HG03196 (cell line): ENCODE results near the gene SLC15A2.
"Not testable (repeated sequence)": the region's sequence is repeated elsewhere in the genome, so short reads cannot be mapped to it uniquely, and the experiment has no call there.

ENCODE experiments used
- ATAC-seq: cut with Tn5 transposase; IDR thresholded peaks from one replicate; pipeline ENCODE4 v1.9.1; 2021; ENCODE audit not compliant: unreplicated experiment

Gene SLC15A2, protein sequence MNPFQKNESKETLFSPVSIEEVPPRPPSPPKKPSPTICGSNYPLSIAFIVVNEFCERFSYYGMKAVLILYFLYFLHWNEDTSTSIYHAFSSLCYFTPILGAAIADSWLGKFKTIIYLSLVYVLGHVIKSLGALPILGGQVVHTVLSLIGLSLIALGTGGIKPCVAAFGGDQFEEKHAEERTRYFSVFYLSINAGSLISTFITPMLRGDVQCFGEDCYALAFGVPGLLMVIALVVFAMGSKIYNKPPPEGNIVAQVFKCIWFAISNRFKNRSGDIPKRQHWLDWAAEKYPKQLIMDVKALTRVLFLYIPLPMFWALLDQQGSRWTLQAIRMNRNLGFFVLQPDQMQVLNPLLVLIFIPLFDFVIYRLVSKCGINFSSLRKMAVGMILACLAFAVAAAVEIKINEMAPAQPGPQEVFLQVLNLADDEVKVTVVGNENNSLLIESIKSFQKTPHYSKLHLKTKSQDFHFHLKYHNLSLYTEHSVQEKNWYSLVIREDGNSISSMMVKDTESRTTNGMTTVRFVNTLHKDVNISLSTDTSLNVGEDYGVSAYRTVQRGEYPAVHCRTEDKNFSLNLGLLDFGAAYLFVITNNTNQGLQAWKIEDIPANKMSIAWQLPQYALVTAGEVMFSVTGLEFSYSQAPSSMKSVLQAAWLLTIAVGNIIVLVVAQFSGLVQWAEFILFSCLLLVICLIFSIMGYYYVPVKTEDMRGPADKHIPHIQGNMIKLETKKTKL

GRCh38 chr3:121894301-121894990 is at the start of gene SLC15A2:
Gene SLC15A2, plus strand, starts transcription at chr3:121894401. Its CDS starts 76 bp downstream, at chr3:121894477.
- no peak for ATAC-seq

GRCh38 chr3:121844892-121845291 is 49.3 kb upstream of the SLC15A2 start:
- ATAC-seq = no peak

- no peak for ATAC-seq
These were observed 41.9 kb upstream of the SLC15A2 start for GRCh38 chr3:121852256-121852655.

DNA sequence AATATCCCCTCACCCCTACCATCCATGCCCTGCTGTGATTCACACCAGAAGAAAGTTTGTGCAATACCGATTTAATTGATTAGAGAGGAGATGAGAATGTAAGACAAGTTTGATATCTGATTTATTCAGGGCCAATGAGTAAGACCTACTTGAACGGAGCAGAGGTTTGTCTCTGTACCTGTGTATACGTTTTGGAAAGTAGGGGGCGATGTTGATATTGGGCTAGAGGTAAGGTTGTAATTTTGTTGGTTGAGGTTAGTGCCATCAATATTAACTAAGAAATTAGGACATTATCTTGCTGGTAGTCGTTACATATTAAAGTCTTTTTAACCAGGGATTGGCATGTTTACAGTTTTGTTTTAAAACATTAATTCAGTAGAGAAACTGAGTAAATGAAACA is 38.6 kb upstream of the SLC15A2 start:
- ATAC-seq = no peak

DNA sequence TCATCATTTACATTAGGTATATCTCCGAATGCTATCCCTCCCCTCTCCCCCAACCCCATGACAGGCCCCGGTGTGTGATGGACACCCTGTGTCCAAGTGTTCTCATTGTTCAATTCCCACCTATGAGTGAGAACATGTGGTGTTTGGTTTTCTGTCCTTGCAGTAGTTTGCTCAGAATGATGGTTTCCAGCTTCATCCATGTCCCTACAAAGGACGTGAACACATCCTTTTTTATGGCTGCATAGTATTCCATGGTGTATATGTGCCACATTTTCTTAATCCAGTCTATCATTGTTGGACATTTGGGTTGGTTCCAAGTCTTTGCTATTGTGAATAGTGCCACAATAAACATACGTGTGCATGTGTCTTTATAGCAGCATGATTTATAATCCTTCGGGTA is 36.4 kb upstream of the SLC15A2 start:
- not testable (repeated sequence) for ATAC-seq

DNA sequence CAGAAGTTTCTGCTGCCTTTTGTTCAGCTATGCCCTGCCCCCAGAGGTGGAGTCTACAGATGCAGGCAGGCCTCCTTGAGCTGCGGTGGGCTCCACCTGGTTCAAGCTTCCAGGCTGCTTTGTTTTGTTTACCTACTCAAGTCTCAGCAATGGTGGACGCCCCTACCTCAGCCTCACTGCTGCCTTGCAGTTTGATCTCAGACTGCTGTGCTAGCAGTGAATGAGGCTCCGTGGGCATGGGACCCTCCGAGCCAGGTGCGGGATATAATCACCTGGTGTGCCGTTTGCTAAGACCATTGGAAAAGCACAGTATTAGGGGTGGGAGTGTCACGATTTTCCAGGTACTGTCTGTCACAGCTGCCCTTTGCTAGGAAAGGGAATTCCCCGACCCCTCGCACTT is 31.0 kb upstream of the SLC15A2 start:
- not testable (repeated sequence) for ATAC-seq

GRCh38 chr3:121863801-121864200 is 30.4 kb upstream of the SLC15A2 start:
- ATAC-seq = no peak

- ATAC-seq = no peak
These were observed 24.5 kb upstream of the SLC15A2 start for GRCh38 chr3:121869736-121870135.

- ATAC-seq = no peak
These were observed 23.5 kb upstream of the SLC15A2 start for GRCh38 chr3:121870717-121871116.

DNA sequence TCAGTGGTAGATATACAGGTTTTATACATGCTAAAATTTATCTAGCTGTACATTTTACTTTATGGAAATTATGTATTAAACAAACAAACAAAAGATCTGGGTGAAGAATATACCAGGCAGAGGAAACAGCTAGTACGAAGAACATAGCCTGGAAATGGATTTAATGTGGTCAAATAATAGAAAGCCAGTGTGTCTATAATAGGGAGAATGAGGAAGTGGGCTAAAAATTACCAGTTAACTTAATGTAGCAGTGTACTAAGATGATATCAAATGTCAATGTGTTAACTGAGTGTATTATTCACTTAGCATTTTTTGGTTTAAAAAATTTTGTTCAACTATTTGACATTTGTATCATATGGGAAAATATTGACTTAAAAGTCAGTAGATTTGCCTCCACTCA is 22.8 kb upstream of the SLC15A2 start:
- no peak for ATAC-seq

DNA sequence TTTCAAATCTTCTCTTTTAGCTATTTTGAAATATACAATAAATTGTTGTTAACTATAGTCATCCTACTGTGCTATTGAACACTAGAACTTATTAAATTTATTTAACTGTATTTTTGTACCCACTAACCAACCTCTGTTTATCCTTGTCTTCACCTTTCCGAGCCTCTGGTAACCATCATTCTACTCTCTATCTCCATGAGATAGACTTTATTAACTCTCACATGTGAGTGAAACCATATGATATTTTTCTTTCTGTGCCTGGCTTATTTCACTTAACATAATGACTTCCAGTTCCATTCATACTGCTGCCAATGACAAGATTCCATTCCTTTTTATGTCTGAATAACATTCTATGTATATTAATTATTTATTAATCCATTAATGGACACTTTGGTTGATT is 15.8 kb upstream of the SLC15A2 start:
- no peak for ATAC-seq

DNA sequence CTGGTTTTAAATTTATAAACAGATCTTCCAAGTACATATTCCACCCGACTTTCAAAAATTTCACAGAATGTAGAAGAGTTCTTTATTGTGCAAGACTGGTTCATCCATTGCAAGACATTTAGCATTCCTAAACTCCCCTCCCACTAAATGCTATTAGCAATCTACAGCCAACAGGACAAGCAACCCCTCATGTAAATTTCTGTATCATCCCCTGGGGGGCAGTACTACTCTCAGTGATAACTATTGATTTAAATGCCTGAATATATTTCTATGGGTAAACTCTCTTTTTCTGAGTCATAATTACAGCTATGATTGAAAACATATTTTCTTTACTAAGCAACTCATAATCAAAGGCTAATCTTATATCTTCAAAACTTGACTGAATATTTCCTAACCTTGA is 10.7 kb upstream of the SLC15A2 start:
- no peak for ATAC-seq

DNA sequence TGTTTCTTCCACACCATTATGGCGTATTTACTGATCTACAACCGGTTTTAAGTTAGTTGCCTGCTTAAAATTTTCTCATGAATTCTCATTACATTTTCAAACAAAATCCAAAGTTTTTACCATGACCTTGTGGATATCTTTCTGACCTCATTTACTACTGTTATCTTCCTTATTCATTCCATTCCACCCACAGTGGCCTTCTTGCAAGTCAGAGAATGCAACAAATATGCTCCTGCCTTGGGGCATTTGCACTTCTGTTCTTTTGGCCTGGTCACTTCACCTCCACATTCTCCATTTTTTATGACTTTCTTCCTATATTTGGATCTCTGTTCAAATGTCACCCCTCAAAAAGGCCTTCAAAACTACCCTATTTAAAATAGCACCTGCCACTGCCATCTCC is 8.8 kb upstream of the SLC15A2 start:
- no peak for ATAC-seq

DNA sequence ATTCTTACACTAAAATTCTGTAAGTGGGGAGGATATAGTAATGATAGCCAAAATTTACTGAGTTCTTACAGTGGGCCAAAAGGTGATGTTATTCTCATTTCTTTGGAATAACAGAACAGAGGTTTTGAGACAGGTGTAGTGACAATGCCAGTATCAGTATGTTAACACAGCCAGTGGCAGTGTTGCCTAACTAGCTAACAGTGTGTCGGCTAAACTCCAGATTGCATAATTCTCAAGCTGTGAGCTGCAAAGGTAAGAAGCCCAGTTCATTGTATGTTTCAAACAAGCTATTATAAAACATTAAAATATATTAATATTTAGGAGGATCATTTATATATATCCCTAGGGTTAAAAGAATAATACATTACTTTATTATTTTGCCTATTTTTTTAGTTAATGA is 920 bp downstream of the SLC15A2 start:
- no peak for ATAC-seq

- ATAC-seq = no peak
These were observed 1.5 kb downstream of the SLC15A2 start for GRCh38 chr3:121895736-121896135.

DNA sequence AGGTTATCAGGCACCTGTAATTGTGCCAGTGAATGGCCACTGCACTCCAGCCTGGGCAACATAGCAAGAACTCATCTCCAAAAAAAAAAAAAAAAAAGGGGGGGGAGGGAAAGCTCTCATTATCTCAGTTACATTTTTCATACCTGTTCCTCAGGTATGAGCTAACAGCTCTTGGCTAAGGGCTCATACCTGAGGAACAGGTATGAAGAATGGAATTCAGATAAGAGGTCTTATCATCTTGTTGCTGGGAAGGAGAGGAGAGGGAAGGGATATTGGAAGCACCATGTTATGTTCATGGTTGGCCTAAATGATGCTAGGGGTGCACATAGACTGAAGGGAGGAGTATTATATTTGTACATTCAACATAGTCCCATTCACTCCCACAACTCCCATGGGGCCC is 2.6 kb downstream of the SLC15A2 start:
- no peak for ATAC-seq

DNA sequence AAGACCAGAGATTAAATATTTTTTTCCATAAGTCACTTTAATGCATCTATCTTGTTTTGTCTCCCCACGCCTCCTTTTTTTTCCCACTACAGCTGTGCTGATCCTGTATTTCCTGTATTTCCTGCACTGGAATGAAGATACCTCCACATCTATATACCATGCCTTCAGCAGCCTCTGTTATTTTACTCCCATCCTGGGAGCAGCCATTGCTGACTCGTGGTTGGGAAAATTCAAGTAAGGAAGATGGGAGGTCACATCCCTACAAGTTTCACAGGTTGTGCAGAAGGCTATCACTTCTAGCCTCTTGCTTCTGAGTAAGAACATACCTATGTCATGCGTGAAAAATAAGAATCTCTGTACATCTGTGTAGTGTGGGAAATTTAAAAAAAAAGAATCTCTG is 3.1 kb downstream of the SLC15A2 start:
- no peak for ATAC-seq

DNA sequence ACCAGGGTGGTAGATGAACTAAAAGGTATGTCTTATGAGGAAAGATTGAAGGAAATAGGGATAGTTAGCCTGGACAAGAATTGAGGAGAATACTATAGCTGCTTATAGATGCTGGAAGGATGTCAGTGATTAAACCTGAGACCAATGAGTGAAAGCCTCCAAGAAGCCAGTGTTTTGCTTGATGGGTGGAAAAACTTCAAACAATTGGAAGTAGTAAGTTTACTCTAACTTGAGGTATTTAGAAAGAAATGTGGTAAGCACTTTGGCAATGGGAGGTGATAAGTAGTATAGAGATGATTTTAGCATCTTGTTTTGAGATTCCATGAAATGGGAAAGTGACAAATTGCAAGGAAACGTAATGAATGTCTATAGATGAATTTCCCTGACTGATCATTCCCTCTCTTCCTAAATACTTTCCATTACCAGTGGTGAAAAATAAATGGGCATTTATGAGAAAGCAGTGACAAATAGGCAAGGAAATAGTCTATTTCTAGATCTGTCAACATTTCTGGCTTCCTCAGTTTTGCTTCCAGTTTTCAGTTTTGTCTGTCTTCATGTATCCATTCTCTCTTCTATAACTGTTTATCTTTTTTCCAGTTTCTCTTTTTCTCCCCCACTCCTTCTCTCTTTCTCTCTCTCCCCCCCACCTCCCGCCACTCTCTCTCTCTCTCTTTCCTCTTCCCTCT is 19.2 kb downstream of the SLC15A2 start:
- no peak for ATAC-seq

- ATAC-seq = no peak
These were observed 20.1 kb downstream of the SLC15A2 start for GRCh38 chr3:121914081-121914998.

DNA sequence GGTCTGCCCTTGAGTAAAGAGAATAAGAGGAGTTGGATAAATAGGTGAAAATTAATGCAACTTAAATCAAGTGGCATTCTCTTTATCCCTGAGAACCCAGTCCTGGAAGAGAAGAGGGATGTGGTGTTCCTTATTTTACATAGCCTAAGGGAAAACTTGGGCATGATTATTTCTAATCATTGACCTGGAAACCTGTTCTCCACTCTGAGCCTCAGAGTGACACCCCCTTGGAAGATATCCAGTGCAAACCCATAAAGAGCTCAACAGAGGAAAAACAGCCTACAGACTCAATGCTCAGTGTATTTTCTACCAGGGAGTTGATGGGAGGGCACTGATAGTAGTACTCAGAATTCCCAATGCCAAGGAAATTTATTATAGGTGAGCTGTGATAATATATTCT is 22.0 kb downstream of the SLC15A2 start:
- no peak for ATAC-seq
